NCI-H748 treated with DMSO at 0.1 percent for 48 hours (cell line): ENCODE data around the gene PRR27.

ENCODE experiments used
- DNase-seq: peaks from one replicate; lab custom pipeline; 2025; lab: John Stamatoyannopoulos, UW

PRR27 gene

DNA sequence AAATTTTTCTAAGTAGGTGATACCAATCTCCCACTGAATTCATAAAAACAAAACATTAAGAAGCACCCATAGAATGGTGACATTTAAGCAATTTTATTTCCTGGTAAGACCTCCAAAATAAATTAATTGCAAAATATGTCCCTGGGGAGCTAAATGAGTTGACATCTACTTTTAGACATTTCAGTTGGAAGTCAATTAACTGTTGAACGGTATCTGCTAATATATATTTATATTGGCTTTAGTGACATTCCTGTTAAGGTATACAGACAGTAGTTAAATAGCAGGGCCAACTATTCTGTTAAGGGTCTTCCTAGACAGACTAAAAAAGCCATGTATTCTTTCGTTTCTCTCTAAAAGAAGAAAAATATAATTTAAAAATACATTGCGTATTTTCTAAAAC is at the start of gene PRR27:
Gene PRR27 (plus strand): TSS at position 301 of the 400 bp plus-strand sequence. CDS start 139 bp downstream, outside the sequence.
- DNase-seq = no peak

DNA sequence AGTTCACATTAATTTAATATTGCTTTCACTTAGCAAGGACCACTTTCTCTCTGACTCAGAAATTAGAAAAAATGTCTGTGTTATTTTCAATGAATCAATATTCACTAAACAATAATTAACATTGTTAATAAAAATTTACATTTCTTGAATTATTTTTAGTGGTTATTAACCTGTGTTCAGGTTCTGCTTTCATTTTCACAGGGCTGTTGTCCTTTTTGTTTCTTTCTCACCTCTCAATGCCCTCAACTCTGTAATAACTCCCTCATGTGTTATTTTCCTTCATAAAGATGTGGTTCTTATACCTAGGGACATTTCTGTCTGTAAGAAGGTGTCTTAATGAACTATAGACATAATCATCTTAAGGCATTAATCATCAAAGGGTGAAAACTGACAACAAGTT is 43.1 kb upstream of the PRR27 start:
- no peak for DNase-seq

DNA sequence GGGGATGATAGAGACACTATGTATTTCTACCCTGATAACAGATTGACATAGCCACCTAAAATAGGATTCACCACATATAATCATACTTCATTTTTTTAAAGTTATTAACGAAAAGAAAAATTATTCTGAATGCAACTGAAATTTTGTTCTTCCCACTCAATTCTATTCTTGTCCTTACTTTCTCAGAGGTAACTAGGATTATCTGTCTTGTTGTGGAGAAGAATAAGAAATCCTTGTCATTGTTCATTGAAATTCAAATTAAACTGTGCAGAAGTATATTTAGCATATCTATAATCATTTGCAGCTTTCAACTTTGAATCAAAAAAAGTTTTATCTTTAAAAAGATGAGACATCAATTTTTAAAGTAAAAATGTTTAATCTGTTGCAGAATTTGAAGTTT is 40.4 kb upstream of the PRR27 start:
- no peak for DNase-seq

DNA sequence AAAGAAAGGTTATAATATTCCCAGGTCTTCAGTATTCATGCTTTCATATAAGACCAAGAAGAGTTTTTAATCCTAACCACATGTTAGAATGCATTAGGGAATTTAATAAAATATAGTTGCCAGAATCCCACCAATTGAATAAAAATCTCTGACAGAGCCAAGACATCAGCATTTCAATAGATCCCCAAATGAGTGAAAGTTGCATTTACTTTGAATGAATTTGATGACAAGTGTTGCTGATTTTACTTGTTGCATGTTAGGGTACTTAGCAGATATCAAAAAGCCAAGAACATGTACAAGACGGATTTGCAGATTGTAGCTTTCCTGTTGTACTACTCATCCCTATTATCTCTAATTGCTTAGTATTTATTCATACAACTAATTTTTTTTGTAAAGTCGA is 39.9 kb upstream of the PRR27 start:
- DNase-seq = no peak

DNA sequence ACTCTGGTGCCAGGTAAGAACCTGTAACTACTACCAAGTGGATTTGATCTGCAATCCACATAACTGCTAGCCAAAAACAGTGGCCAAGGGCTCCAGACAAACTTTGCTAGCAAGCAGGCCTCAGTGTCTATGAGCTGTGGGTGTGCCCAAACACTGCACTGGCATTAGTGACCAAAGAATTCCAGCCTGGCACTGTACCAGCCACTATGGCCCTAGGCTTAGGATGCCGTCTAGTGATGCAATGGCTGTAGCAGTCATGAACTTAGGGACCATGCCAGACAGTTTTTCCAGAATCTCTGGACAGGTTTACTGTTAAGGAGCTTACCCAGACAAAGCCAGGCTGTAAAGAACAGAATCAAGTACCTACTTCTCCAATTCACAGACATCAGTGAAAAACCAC is 33.7 kb upstream of the PRR27 start:
- DNase-seq = no peak

DNA sequence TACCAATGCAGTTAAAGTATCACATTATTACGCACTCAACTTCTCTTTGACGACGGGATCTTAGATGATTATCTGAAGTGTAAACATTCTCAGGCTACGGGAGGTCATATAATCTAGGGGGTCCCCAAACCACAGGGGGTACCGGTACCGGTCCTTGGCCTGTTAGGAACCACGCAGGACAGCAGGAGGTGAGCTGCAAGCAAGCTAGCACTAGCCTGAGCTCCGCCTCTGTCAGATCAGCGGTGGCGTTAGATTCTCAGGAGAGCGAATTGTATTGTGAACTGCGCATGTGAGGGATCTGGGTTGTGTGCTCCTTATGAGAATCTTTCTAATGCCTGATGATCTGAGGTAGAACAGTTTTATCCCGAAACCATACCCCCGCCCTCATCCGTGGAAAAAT is 20.6 kb upstream of the PRR27 start:
- no peak for DNase-seq

DNA sequence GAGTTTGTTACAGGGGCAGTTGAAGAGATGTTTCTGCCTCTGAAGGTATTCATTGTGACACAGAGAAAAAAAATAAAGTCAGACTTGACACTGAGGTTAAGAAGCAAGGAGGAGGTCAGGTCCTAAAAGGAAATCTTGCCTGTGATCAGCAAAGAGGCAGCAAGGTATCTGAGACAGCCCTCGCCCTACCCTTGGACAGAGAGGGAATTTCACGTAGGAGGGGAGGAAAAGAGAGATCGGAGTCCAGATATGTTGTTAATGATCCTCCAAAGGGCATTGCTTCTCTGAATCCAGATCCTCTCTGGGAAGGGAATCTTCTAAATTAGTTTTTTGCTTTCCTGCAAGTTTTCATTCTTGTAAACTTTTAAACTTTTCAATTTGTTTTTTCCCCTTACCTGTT is 15.3 kb upstream of the PRR27 start:
- no peak for DNase-seq

DNA sequence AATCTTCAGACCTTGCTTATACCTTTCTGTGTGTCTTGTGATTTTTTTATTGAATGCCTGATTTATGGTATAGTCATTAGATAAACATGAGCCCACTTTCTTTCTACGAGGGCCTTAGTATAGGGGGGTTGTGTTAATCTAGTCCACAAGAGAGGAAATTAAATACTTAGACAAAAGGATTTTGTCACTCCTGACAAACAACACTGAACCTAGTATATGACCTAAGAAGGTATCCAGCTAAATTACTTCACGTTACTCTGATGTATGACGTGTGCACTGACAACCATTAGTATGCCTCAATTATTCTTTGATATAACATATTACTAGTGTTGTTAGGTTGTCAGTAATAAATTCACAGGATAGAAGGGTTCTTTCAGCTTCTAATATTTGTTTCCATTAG is 2.8 kb upstream of the PRR27 start:
- no peak for DNase-seq

DNA sequence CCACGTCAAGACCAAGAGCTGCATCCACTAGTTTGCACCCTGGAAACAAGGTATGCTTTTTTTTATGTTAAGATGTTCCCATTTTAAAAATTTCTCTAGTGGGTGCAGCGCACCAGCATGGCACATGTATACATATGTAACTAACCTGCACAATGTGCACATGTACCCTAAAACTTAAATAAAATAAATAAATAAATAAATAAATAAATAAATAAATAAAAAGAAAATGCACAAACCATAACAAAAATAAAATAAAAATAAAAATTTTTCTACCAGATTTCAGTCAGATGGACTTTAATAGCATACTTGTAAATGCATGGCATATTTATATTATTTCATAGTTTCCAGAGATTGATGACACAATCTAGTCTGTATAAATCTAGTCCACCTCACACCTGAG is 1.9 kb upstream of the PRR27 start:
- no peak for DNase-seq

DNA sequence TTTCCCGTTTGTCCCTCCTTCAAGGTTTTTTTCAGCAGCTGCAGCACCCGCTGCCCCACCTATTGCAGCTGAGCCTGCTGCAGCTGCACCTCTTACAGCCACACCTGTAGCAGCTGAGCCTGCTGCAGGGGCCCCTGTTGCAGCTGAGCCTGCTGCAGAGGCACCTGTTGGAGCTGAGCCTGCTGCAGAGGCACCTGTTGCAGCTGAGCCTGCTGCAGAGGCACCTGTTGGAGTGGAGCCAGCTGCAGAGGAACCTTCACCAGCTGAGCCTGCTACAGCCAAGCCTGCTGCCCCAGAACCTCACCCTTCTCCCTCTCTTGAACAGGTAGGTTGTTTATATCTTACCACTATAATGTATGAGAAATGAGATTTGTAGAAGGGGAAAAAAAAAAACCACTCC is 4.5 kb downstream of the PRR27 start:
- DNase-seq = no peak

DNA sequence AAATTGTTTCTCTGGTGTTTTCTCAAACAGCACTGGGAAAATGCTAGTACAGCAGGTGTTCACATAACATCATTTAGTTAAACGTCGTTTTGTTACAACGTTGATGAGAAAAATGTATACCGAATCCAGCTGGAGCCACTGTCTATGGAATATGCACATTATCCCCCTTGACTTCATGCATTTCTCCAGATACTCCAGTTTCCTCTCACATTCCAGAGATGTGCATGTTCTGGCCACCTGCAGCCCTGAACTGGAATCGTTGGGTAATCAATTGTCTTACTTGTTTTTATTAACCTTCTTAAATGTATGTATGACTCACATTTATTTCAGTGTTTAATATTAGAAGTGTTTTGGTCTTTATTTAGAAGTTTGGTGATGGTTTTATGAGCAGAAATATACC is 23.1 kb downstream of the PRR27 start:
- no peak for DNase-seq

DNA sequence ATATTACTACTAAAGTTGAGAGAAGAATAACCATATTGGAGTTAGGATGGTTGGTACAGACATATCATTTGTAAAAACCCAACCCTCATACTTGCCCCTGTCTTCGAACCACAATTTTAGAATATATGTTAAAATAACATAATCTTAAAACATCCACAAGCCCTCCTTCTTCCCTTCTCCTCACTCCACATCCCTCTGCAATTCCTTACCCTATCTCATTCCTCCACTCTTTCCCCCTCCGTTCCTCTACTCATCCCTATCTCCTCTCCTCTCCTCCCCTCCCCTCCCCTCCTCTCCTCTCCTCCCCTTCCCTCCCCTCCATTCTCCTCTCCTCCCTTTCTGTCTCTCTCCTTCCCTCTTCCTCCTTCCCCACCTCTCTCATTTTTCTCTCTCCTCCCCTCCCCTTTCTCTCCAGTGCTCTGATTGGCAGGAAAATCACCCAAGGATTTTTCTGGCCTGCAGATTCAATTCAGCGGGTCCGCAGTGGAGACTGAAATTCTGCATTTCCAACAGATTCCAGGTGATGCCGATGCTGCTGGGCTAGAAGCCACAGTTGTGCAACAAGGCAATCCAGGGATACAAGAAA is 24.1 kb downstream of the PRR27 start:
- DNase-seq = no peak

DNA sequence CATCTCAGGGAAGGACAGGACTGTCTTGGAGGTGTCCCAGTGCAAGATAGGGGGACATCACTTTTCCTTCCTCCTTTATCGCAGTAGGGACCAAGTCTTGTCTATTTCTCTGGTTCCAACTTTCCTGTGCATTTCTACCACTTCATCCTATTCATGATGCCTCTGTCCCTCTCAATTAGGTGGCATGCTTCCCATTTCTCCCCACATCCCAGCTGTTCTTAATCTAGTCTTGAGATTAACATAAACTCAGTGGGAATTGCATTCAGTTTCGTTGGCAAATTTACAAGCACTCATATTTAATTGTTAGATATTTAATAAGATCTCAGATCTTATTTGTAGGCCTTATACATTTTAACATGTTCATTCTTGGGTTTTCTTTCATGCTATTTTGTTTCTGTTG is 25.8 kb downstream of the PRR27 start:
- DNase-seq = no peak

DNA sequence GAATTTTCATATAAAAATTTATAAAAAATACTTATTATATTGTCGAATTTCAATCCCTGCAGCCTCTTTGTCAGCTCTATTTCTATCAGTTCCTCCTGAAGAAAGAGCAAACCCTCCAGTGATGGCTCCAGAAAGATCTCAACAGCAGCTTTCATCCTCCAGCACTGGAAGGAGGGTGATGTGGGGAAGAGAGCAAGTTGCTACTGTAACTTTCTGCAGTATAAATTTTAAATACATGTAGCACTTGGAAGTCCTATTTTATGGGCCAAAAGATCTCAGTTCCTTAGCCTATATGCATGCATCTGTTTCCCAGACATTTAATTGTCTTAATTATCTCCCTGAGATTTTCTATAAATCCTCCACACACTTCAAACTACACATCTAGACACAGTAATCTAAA is 27.8 kb downstream of the PRR27 start:
- no peak for DNase-seq

DNA sequence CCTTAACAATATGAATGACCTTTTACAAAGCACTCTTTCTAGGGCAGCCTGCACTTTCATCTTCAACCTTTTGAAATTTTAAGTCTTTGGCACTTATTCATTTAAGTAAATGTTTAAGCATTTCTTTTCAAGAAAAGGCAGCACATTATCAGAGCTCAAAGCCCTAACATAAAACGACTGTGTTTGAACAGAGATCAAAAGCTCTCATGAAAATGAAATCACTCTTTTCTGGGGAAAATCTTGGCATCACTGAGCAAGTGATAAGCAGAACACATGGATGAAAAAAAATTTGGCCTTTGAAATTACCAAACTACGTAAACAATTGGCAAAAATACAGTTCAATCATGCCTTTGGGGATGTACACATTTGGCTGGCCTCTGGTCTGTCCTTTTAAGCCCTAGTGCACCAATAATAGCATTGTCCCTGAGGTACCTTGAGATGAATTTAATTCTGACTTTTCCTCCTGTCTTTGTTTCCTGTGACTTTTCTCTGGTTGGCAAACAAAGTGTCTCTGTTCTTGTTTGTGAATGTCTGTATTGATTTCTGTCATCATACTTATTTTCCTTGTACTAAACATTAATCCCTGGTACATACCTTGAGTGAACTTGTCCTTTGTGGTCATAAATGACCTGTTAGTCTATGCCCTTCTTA is 28.6 kb downstream of the PRR27 start:
- DNase-seq = no peak

DNA sequence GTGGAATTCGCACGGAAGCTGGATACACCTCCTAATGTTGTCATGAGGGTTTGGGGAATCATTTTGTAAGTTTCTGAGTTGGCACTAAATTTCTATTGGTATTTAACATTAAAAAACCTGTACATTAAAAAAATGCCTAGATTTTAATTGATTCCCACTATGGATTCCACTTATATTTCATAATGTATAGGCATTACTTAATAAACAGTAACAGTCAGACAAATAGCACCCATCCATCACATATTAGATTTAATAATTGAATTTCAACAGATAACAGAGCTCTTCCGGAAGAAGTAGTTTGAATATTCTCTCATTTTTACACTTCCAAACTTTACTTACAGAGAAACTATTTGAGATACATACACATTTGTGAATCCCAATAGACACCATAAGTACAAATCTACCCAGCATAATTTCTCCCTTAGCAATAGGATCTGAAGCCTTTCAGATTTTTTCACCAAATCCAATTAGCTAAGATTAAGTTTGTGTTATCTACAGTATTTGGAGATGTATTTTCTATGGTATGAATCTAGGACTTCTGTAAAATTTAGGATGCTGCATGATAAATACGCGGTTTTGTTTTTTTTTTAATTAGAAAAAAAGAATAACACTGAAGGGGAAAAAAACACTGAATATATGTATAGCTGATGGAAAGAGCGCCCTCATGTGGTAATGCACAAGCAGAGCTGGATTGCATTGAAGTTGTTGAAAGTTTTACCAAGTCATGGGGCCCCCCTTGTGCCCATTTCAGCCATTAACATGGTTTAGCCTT is 29.3 kb downstream of the PRR27 start:
- peak; percentile 1 for DNase-seq

DNA sequence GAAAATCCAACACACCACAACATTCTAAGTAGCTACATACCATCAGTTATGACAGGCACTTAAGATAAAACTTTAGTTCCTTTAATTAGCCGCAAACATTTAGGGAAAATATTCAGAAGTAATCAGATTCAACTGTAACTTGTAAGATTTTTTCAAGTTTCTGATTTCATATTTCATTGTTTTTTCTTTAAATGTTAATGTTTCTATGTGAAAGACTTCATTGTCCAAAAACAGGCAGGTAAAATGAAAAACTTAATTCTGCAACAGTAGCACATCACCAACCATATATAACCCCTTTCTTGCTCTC is 29.9 kb downstream of the PRR27 start:
- DNase-seq = no peak

DNA sequence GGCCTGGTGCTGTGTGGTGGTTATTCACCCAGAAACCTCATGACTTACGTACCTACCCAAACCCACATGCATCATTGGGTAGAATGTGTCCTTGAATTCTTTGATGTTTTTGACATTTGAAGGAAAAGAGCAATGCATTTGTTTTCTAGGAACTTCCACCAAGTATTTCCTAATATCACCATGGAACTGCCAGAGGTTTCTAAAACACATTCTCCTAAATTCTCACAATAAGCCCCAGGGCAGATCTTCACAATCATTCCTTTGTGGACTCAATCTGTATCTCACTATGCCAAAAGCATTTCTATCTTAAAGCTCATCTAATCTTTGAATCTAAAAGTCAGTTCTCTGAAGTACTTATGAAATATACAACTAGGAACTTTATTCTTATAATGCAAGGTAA is 33.2 kb downstream of the PRR27 start:
- DNase-seq = no peak

DNA sequence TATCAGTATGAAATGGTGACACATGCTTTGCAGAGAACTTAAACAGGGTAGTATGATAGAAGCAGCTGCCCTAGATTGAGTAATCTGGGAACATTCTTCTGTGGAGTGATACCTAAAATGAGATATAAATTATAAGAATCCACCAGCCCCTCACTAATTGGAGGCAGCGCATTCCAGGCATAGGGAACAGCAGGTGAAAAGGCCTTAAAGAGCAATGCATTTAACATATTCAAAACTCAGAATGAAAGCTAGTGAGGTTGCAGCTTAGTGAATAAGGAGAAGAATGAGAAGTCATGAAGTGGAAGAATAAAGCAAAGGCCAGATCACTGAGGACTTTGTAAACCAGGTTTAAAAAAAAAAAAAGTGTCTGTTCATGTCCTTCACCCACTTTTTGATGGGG is 36.5 kb downstream of the PRR27 start:
- DNase-seq = no peak

DNA sequence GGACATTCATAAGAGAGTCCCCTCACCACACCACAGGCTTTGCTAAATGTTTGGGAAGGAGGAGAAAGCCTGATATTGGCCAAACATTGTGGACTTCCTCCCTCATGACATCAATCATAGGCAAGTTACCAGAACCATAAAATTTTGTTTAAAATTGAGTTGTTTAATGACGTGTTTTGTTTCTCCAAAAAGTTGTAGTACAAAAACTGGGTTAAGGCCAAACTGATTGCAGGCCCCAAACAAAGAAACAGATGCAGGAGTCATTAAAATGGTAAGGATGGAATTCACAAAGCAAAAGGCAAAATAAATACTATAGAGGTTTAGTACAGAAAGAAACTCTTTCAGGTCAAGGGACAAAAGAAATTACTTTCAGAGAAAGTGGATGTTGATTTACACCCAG is 37.6 kb downstream of the PRR27 start:
- DNase-seq = no peak

DNA sequence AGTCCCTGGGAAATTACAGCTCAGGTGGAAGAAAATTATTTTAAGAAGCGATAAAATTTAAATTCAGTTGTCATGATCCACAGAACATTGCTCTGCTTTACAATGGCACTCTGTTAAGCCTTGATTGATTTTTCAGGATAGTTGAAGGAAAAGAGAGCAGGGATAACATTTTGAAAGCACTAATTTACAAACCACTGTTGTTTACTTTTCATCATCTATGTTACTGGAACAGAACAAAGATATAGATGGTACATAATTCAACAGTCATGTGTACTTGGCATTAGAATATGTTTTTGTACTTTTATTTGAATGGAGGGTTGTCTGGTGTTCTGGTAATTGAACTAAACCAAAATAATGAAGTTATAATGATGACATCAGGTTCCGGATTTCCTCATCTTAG is 38.9 kb downstream of the PRR27 start:
- DNase-seq = no peak

DNA sequence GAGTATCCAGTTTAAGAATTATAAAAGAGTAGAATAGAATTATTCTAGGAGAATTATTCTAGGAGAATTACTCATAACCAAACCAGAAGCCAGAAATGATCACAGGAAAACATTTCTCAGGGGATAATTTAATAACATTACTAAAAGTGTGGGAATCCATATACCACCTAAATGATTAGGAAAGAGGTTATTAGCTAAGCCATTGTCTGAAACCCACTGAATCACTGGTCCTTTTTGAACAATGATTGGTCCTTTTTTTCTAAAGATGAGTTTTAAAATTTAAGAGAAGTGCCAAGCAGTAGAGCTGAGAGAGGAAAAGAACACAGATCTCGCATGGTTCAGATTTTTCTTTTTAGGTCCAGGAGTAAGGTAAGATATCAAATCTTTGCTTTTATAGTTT is 41.4 kb downstream of the PRR27 start, which contains the start of gene ODAM:
Gene ODAM (plus strand): TSS at position 301 of the 400 bp plus-strand sequence. CDS start 819 bp downstream, outside the sequence.
- DNase-seq = no peak

DNA sequence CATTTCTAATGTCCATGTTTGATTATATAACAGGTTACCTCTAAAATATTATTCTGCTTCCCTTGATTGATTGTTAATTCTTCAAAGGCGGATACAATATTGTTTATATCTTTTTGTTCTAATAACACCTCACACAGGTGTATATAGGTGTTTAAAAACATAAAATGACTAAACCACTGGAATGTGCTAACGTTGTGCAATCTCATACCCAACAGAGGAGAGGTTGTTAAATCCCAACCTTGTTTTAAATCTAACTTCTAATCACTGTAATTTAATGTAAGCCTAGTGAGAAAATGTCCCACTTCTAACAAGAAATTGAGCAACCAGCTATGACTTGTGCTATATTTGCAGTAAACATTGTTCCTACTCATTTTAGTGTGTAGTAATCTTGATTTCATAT is 42.8 kb downstream of the PRR27 start:
- DNase-seq = no peak

DNA sequence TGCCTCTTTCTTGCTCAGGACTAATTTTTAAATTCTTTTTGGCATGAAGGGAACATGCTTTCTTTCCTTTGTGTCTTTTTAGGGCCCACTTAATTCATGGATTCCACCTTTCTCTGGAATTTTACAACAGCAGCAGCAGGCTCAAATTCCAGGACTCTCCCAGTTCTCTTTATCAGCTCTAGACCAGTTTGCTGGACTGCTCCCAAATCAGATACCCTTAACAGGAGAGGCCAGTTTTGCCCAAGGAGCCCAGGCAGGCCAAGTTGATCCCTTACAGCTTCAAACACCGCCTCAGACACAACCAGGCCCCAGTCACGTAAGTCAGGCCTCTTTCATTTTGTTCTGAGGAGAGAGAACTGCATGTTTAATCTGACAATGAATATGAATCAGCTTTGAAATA is 43.8 kb downstream of the PRR27 start:
- no peak for DNase-seq
